HG03432 (cell line): ENCODE data around the gene PSMC1.
"Not testable (repeated sequence)": the region's sequence is repeated elsewhere in the genome, so short reads cannot be mapped to it uniquely, and the experiment has no call there.

Experiments
- ATAC-seq: cut with Tn5 transposase; IDR thresholded peaks from one replicate; pipeline ENCODE4 v1.9.1; 2021; ENCODE audit warnings: mild to moderate bottlenecking, moderate library complexity; ENCODE audit not compliant: unreplicated experiment

PSMC1 gene

GRCh38 chr14:90256354-90257131, at the start of gene PSMC1:
Gene PSMC1, plus strand, starts transcription at chr14:90256553. Its CDS starts 45 bp downstream, at chr14:90256598.
- peak; percentile 98 for ATAC-seq

- ATAC-seq = no peak
Observed at GRCh38 chr14:90213099-90213748, 43.1 kb upstream of the PSMC1 start.

- ATAC-seq = no peak
Observed at GRCh38 chr14:90228478-90228877, 27.9 kb upstream of the PSMC1 start.

GRCh38 chr14:90229942-90230341, 26.4 kb upstream of the PSMC1 start:
- ATAC-seq = not testable (repeated sequence)

GRCh38 chr14:90235179-90235976, 21.0 kb upstream of the PSMC1 start:
- peak; percentile 77 for ATAC-seq

GRCh38 chr14:90239139-90239538, 17.2 kb upstream of the PSMC1 start:
- ATAC-seq = no peak

- ATAC-seq = no peak
Observed at GRCh38 chr14:90242444-90242843, 13.9 kb upstream of the PSMC1 start.

- no peak for ATAC-seq
Observed at GRCh38 chr14:90246936-90247335, 9.4 kb upstream of the PSMC1 start.

- not testable (repeated sequence) for ATAC-seq
Observed at GRCh38 chr14:90247441-90247840, 8.9 kb upstream of the PSMC1 start.

GRCh38 chr14:90248594-90248993, 7.8 kb upstream of the PSMC1 start:
- ATAC-seq = no peak

GRCh38 chr14:90253826-90254225, 2.5 kb upstream of the PSMC1 start:
- no peak for ATAC-seq

GRCh38 chr14:90255871-90256270, 482 bp upstream of the PSMC1 start:
- ATAC-seq = no peak

GRCh38 chr14:90263748-90264449, 7.5 kb downstream of the PSMC1 start:
- ATAC-seq = peak; percentile 89

GRCh38 chr14:90266441-90267154, 10.2 kb downstream of the PSMC1 start:
- no peak for ATAC-seq

- no peak for ATAC-seq
Observed at GRCh38 chr14:90268420-90268819, 12.1 kb downstream of the PSMC1 start.

- no peak for ATAC-seq
Observed at GRCh38 chr14:90272523-90272922, 16.2 kb downstream of the PSMC1 start.

- ATAC-seq = no peak
Observed at GRCh38 chr14:90273532-90273931, 17.2 kb downstream of the PSMC1 start.

GRCh38 chr14:90274019-90274418, 17.7 kb downstream of the PSMC1 start:
- ATAC-seq = no peak

GRCh38 chr14:90274808-90275457, 18.6 kb downstream of the PSMC1 start:
- no peak for ATAC-seq

- ATAC-seq = no peak
Observed at GRCh38 chr14:90275458-90275814, 19.1 kb downstream of the PSMC1 start.
